ENCODE results near the gene IRF6. TPM values are rescaled to one million over a fixed set of nuclear protein-coding genes. Genes with fewer than 3 reads are reported as not detected.

IRF6 gene
- polyA plus RNA-seq, 1 of the 3 experiments (the other 2 are of a cell fraction) = 0.94 TPM

DNA sequence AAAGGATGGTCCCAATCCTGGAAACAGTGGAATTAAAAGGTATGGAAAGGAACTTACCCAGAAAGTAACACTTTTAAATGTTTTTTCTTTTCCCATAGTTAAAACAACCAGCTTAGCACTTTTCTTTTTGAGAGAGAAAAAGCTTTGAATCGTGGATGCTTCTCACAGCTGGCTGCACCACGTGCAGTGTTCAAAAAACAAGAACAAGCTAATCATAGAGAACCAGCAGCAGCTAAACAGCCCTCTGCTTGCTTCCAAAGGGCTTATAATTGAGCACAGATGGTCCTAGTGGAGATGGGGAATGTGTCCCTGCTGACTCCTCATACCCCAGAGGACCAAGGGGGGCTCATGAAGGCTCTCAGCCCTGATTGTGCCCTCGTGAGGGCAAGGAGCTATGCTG is 48.3 kb upstream of the IRF6 start:
- peak; percentile 30 for DNase-seq
- H2AFZ ChIP-seq (ENCODE audit: low read depth) = no peak overlapping the region
- H3K36me3 ChIP-seq (replicated peaks in 1 of 2; ENCODE audit: control insufficient read depth in 1 of 2, insufficient read depth in 2 of 2, low read length in 1 of 2) = peaks cover 54 to 63% of the 10 kb centered on the region in 2 experiments
- peaks cover 3% of the 10 kb centered on the region in 2 experiments; a peak in 3 of 4 replicates for H3K4me1 ChIP-seq (ENCODE audit: control insufficient read depth in 1 of 2, insufficient read depth in 2 of 2, low read depth in 1 of 2, low read length in 1 of 2)
- TF ChIP-seq FOXJ3 (CRISPR knock-in tag; IDR thresholded peaks at IDR 0.05) (no peak), FOXM1 (IDR thresholded peaks at IDR 0.05; ENCODE audit: low read depth) (no peak)
- H3K9ac ChIP-seq = no peak overlapping the region
- WGBS (ENCODE audit: low lambda C conversion rate) = 85% methylated on average over 3 of the region's 3 CpGs
- POLR2A ChIA-PET = interaction anchor here (1.2 kb wide), 1 partner anchor 26 kb away, joined by 3 read pairs; the partner anchor contains the start of gene UTP25
- peaks cover 7% of the 10 kb centered on the region; the same call in 1 of the 2 replicates for H3K79me2 ChIP-seq (ENCODE audit: insufficient read depth)
- no peaks in the 10 kb centered on the region for H3K9me3 ChIP-seq
- H3K4me3 ChIP-seq (ENCODE audit: low read depth in 2 of 2, low read length in 1 of 2) = no peak overlapping the region
- H3K9me2 ChIP-seq = no peaks in the 10 kb centered on the region
- no peak overlapping the region for H3K27ac ChIP-seq (ENCODE audit: low read depth in 2 of 2, low read length in 1 of 2)
- H3F3A ChIP-seq (replicated peaks; ENCODE audit: insufficient read depth) = peaks cover 24% of the 10 kb centered on the region
- H3K27me3 ChIP-seq (ENCODE audit: insufficient read depth) = no peaks in the 10 kb centered on the region
- no peaks in the 10 kb centered on the region for H4K20me1 ChIP-seq (ENCODE audit: insufficient read depth)
- CTCF ChIA-PET = interaction anchor here (0.8 to 19.7 kb wide), 9 partner anchors 9 to 547 kb away, joined by 3 to 317 read pairs (median 4); partner anchors contain the start of gene UTP25
- no peak overlapping the region for H3K4me2 ChIP-seq

DNA sequence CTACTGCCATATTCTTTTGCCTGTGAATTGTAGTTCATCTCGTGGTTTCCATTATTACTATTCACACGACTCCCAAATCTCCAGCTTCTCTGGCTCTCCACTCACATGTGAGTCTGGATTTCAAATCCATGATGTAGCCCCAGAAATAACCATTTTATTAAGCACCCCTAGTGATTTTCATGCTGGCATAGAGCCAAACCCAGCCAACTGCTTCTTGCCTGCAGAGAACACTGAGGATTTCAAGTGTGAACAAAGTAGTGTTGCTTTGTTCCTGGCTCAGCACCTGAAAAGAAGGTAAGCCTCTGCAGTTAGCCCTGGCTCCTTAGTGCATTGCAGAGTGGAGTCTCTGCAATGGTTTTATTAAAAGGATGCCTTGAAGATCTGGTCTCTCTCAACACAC is 47.7 kb upstream of the IRF6 start:
- peaks cover 3% of the 10 kb centered on the region in 2 experiments; a peak in 3 of 4 replicates for H3K4me1 ChIP-seq (ENCODE audit: control insufficient read depth in 1 of 2, insufficient read depth in 2 of 2, low read depth in 1 of 2, low read length in 1 of 2)
- TF ChIP-seq RFX5 (IDR thresholded peaks at IDR 0.05; ENCODE audit: low read length) (no peak), EZH2phosphoT487 (IDR thresholded peaks at IDR 0.05; ENCODE audit: borderline replicate concordance, low read depth) (no peak), NFIC (IDR thresholded peaks at IDR 0.05; ENCODE audit: borderline replicate concordance) (peak; percentile 23; the same call in 1 of the 2 replicates)
- no peak overlapping the region for H2AFZ ChIP-seq (ENCODE audit: low read depth)
- no peak overlapping the region for H3K27ac ChIP-seq (ENCODE audit: low read depth in 2 of 2, low read length in 1 of 2)
- DNase-seq = no peak
- 97% methylated on average over 2 of the region's 2 CpGs for WGBS (ENCODE audit: low lambda C conversion rate)
- H3K4me3 ChIP-seq (ENCODE audit: low read depth in 2 of 2, low read length in 1 of 2) = no peak overlapping the region
- no peaks in the 10 kb centered on the region for H3K9me2 ChIP-seq
- H3K9ac ChIP-seq = no peak overlapping the region
- H3K27me3 ChIP-seq (ENCODE audit: insufficient read depth) = no peaks in the 10 kb centered on the region
- ChIA-PET POLR2A (interaction anchor here (1.2 kb wide), 1 partner anchor 26 kb away, joined by 3 read pairs; the partner anchor contains the start of gene UTP25), CTCF (interaction anchor here (0.8 to 19.7 kb wide), 6 partner anchors 10 to 458 kb away, joined by 3 to 317 read pairs (median 5); no protein-coding TSS in a partner anchor)
- H3K4me2 ChIP-seq = no peak overlapping the region
- peaks cover 24% of the 10 kb centered on the region for H3F3A ChIP-seq (replicated peaks; ENCODE audit: insufficient read depth)
- H3K36me3 ChIP-seq (replicated peaks in 1 of 2; ENCODE audit: control insufficient read depth in 1 of 2, insufficient read depth in 2 of 2, low read length in 1 of 2) = peaks cover 60 to 68% of the 10 kb centered on the region in 2 experiments
- H3K79me2 ChIP-seq (ENCODE audit: insufficient read depth) = peaks cover 12% of the 10 kb centered on the region; the same call in 1 of the 2 replicates
- H4K20me1 ChIP-seq (ENCODE audit: insufficient read depth) = no peaks in the 10 kb centered on the region
- no peaks in the 10 kb centered on the region for H3K9me3 ChIP-seq

DNA sequence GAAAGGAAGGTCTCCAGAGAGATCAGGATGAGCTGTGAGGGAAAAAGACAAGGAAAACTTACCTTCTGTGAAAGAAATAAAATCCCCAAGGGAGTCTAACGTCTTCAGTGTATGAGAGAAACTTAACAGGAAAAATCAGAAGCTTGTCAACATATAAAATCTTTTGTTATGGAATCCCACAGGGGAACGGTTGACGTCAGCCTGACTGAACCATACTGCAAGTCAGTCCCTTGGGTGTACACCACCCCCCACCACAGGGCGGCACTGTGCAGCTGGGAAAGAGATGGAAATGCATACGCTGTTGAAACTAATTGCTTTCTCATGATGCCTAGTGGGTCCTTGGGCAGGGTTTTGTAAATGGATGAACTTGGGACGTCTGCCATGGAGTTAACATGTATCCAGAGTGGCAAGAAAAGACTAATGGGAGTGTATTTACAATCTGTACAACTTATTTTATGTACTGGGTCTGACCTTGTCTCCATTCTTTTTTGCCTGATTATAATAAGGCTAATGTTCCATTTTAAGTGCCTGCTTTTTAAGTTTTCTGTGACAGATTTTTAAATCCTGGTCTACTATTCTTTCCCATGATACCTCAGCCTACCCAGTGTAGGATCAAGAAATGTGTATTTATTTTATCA is 44.5 kb upstream of the IRF6 start:
- Histone ChIP-seq H3K4me1 (ENCODE audit: control insufficient read depth in 1 of 2, insufficient read depth in 2 of 2, low read depth in 1 of 2, low read length in 1 of 2) (peaks cover 3 to 11% of the 10 kb centered on the region in 2 experiments; a peak in 3 of 4 replicates), H3K4me2 (no peak overlapping the region), H3K9ac (peak overlapping the region; percentile 26; the same call in 1 of the 2 replicates), H3K27ac (ENCODE audit: low read depth in 2 of 2, low read length in 1 of 2) (peak overlapping the region in 1 of 2 experiments; percentile 80; a peak in 2 of 4 replicates), H3K9me3 (no peaks in the 10 kb centered on the region), H3K9me2 (no peaks in the 10 kb centered on the region), H3F3A (replicated peaks; ENCODE audit: insufficient read depth) (peaks cover 21% of the 10 kb centered on the region), H3K27me3 (ENCODE audit: insufficient read depth) (no peaks in the 10 kb centered on the region), H2AFZ (ENCODE audit: low read depth) (no peak overlapping the region), H3K36me3 (replicated peaks in 1 of 2; ENCODE audit: control insufficient read depth in 1 of 2, insufficient read depth in 2 of 2, low read length in 1 of 2) (peaks cover 82 to 89% of the 10 kb centered on the region in 2 experiments), H3K4me3 (ENCODE audit: low read depth in 2 of 2, low read length in 1 of 2) (no peak overlapping the region), H3K79me2 (ENCODE audit: insufficient read depth) (peaks cover 45% of the 10 kb centered on the region), H4K20me1 (ENCODE audit: insufficient read depth) (no peaks in the 10 kb centered on the region)
- ChIA-PET CTCF (interaction anchor here (0.7 to 4.8 kb wide), 18 partner anchors 9 to 596 kb away, joined by 3 to 44 read pairs (median 4); partner anchors contain the start of genes SYT14 and UTP25), POLR2A (no interaction called here)
- TF ChIP-seq NRF1 (IDR thresholded peaks at IDR 0.05; ENCODE audit: low read depth, low read length) (no peak), SIN3A (IDR thresholded peaks at IDR 0.05; ENCODE audit: borderline replicate concordance, low read depth, low read length) (peak; percentile 37; the same call in 1 of the 2 replicates), SMC3 (IDR thresholded peaks at IDR 0.05; ENCODE audit: low read depth, low read length) (peak; percentile 75), RAD21 (IDR thresholded peaks at IDR 0.05; ENCODE audit: low read length) (peak; percentile 81), FOSL2 (IDR thresholded peaks at IDR 0.05; ENCODE audit: borderline replicate concordance, low read depth) (no peak), YY1 (IDR thresholded peaks at IDR 0.05; ENCODE audit: low read depth) (no peak)
- TF ChIP-seq, protein P1, sequence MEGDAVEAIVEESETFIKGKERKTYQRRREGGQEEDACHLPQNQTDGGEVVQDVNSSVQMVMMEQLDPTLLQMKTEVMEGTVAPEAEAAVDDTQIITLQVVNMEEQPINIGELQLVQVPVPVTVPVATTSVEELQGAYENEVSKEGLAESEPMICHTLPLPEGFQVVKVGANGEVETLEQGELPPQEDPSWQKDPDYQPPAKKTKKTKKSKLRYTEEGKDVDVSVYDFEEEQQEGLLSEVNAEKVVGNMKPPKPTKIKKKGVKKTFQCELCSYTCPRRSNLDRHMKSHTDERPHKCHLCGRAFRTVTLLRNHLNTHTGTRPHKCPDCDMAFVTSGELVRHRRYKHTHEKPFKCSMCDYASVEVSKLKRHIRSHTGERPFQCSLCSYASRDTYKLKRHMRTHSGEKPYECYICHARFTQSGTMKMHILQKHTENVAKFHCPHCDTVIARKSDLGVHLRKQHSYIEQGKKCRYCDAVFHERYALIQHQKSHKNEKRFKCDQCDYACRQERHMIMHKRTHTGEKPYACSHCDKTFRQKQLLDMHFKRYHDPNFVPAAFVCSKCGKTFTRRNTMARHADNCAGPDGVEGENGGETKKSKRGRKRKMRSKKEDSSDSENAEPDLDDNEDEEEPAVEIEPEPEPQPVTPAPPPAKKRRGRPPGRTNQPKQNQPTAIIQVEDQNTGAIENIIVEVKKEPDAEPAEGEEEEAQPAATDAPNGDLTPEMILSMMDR (IDR thresholded peaks at IDR 0.05) = peak; percentile 92
- TF ChIP-seq, protein P2, sequence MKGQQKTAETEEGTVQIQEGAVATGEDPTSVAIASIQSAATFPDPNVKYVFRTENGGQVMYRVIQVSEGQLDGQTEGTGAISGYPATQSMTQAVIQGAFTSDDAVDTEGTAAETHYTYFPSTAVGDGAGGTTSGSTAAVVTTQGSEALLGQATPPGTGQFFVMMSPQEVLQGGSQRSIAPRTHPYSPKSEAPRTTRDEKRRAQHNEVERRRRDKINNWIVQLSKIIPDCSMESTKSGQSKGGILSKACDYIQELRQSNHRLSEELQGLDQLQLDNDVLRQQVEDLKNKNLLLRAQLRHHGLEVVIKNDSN (IDR thresholded peaks at IDR 0.05; ENCODE audit: borderline replicate concordance, low read depth) = no peak
- DNase-seq = peak; percentile 74
- WGBS (ENCODE audit: low lambda C conversion rate) = 26% methylated on average over 6 of the region's 6 CpGs
